GM19438 (cell line): ENCODE data around the gene SUPT3H.

Experiments
- ATAC-seq: cut with Tn5 transposase; IDR thresholded peaks from one replicate; pipeline ENCODE4 v1.9.1; 2021; ENCODE audit warnings: low read depth; ENCODE audit not compliant: unreplicated experiment

Gene SUPT3H

DNA sequence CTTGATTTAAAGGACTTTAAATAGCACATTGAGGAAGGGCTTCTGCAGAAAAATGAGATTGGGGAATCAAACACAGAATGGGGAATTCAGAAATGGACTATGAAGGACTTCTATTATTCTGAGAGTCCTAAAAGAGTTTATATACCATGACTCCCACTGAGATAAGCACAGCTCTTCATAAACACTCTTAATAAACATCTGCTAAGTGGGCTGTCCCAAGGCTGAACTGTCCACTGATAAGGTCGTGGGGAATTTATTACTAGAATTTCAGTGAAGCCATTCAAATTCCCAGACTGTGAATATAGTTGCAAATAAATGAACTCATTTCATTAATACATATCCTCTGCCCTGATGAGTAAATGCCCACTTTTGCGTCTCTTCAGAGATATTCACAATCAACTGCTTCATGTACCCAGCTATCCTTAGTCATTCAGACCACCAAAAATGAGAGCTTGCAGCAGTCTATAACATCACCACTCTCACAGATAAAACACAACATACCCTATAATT lies 517.8 kb downstream of the SUPT3H start:
- no peak for ATAC-seq

GRCh38 chr6:44858998-44859397 lies 518.7 kb downstream of the SUPT3H start:
- ATAC-seq: no peak

DNA sequence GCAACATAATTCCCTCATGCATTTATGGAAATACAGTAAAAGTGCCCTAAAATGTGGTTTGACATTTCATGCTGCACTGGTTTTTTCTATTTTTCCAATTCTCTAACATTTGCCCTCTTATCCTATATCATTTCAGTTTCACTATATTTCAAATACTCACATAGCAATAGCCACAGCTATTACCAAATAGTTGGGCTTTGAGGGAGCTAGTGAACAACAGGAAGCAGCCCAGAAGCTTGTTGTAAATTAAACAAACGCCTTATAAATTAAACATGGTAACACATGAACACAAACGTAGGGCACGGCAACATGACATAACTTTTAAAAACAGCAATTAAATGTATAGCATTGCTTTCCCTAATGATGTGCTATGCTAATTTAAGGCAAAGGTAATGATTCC lies 521.3 kb downstream of the SUPT3H start:
- no peak for ATAC-seq

DNA sequence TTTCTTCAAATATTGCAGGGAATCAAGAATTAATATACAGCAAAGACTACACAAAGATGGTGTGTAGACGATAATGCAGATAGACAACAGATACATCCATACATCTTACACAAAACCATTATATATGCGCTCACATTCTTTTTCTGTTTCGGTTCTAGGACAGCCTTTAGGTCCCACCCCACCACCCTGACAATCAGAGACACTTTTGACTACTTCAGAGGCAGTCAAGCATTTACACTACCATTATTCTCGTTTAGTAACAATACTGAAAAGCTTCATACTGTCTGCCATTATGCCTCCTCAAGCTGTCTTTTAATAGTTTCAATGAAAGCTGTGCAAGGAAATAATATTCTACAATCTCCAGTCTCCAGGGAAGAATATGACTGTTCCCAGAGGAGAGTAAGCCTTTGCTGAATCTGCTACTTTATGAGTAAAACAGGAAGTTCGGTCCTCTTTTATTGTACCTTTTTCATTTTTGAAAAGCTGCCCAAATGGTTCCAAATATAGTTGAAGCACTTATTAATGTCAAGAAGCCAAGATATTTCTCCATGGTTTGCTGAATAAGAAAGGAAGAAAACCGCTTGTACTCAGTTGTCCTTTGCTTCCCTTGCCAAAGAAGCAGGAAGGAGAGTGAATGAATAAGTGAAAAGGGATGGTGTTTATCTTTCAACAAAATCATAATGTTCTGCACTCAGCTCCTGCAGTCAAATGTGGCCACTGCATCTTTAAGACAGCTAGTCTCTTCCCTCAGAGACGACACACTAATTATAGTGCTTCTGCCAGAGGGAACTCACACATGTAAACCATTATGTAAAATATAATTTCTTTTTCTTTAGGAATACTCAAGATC lies 521.9 kb downstream of the SUPT3H start:
- ATAC-seq: no peak

- ATAC-seq: no peak
Measured at GRCh38 chr6:44854712-44855443, 522.9 kb downstream of the SUPT3H start.

DNA sequence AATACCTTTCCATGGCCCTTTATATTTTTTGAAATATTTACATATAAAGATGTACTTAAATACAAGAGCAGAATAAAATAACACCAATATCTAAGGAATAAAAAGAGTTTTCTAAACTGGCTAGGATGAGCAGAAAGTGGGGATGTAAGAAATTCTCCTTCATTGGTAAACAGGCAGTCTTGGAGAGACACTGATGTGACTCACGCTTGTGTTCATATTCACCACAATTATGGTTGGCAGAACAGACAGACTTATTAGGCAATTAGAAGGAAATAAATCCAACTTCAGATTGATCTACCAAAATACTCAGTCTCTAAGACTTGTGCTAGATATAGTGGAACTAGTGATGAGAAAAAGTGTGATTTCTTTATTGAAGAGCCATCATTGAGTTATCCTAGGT lies 526.6 kb downstream of the SUPT3H start:
- no peak for ATAC-seq

- no peak for ATAC-seq
Measured at GRCh38 chr6:44850312-44850711, 527.4 kb downstream of the SUPT3H start.

DNA sequence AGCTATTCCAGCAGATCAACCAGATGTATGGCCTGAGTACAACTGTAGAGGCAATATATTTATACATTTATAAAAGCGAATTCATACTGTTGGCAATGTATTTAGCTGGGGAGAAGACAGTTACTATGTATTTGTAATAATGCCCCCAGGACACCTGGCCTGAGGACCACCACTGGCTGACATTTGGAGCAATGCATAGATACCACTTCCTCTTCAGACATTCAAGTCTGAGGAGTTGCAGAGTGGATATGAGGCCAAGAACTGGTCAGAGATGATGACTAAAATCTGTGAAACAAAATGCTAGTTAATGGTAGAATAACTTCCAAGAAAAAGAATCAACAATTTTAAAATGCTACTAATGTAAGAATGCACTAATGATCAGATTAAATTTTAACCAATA lies 527.9 kb downstream of the SUPT3H start:
- no peak for ATAC-seq

DNA sequence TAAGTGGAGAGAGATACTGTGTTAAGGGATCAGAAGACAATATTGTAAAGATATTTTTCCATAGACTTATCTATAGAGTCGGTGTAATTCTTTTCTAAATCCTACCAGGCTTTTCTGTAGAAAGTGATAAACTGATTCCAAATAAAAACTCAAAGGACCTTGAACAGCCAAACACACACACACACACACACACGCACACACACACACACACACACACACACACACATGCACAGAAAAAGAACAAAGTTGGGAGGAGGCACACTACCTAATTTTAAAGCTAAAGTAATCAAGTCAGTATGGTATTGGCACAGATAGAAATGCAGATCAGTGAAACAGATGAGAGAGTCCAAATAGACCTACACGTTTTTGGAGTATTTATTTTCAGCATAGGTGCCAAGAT lies 534.0 kb downstream of the SUPT3H start:
- no peak for ATAC-seq

GRCh38 chr6:44842616-44843015 lies 535.1 kb downstream of the SUPT3H start:
- no peak for ATAC-seq

DNA sequence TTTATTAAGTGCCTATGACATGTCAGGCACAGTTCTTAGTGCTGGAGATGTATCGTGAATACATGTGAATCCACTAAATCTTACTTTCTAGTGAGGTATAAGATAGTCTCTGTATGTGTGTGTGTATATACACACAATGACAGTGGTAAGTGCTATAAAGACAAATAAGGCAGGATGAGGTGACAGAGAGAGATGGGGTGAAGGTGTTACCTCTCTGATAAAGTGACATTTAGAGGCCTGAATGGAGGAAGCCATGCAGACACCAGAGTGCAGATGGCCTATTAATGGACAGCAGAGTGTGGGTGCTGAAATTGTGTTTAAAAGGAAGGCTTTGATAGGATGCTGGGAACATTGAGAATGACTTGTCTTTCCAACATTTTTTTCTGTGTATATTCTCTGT lies 535.9 kb downstream of the SUPT3H start:
- ATAC-seq: no peak

- ATAC-seq: no peak
Measured at GRCh38 chr6:44837741-44838140, 540.0 kb downstream of the SUPT3H start.

DNA sequence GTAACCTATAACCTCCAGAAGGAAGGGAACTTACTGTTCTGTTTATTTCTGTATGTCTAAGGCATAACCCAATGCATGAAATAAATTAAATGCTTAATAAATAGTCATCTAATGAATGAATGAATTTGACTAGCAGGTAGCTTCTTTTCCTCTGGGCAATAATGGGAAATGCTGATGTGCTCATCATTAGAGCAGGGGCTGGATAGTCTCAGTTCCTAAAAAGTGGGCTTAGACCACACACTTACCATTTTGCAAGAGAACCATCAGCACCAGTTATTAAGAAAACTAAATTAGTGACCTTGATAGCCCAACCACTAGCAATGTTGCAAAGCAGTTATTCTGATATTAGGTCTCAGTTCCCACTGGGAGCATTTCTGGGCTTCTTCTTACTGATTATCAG lies 540.5 kb downstream of the SUPT3H start:
- no peak for ATAC-seq

GRCh38 chr6:44833248-44833647 lies 544.5 kb downstream of the SUPT3H start:
- no peak for ATAC-seq

- no peak for ATAC-seq
Measured at GRCh38 chr6:44831002-44831610, 546.6 kb downstream of the SUPT3H start.

GRCh38 chr6:44829836-44830235 lies 547.9 kb downstream of the SUPT3H start:
- ATAC-seq: no peak

- no peak for ATAC-seq
Measured at GRCh38 chr6:44828780-44829179, 549.0 kb downstream of the SUPT3H start.

GRCh38 chr6:44826025-44826676 lies 551.6 kb downstream of the SUPT3H start:
- no peak for ATAC-seq

- ATAC-seq: no peak
Measured at GRCh38 chr6:44825273-44825672, 552.5 kb downstream of the SUPT3H start.

GRCh38 chr6:44824567-44824966 lies 553.2 kb downstream of the SUPT3H start:
- ATAC-seq: no peak

DNA sequence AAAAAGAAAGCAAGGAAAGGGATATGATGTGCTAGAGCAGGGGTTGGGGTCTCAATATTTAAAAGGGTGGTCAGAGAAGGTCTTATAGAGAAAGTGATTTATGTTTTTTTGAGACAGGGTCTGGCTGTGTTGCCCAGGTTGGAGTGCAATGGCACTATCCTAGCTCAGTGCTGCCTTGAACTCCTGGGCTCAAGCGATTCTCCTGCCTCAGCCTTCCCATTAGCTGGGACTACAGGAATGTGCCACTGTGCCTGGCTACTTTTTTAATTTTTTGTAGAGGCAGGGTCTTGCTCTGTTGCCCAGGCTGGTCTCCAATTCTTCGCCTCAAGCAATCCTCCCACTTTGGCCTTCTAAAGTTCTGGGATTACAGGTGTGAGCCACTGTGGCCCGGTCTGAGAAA lies 557.0 kb downstream of the SUPT3H start:
- ATAC-seq: no peak
